HEK293 (cell line): ENCODE results near the gene SPECC1L.

Experiments used
- YY1 ChIP-seq: fragments of 450-650 bp; formaldehyde crosslinking; IDR thresholded peaks from 2 replicates; pipeline ENCODE4 v1.5.1; 2018; ENCODE audit warnings: missing biosample characterization, missing genetic modification characterization
- ZBTB1 ChIP-seq: fragments of 450-650 bp; formaldehyde crosslinking; IDR thresholded peaks from 2 replicates; pipeline ENCODE4 v1.5.1; 2016; ENCODE audit warnings: missing biosample characterization, missing genetic modification characterization
- ZBTB8A ChIP-seq: fragments of 450-650 bp; formaldehyde crosslinking; IDR thresholded peaks from 2 replicates; pipeline ENCODE4 v1.5.1; 2016; ENCODE audit warnings: missing biosample characterization, missing genetic modification characterization
- ZNF274 ChIP-seq, 2 experiments: fragments of 200-500 bp in 1 of 2; fragments of 450-650 bp in 1 of 2; sonication (Bioruptor generic) in 1 of 2; formaldehyde crosslinking in 1 of 2; IDR thresholded peaks; 2 replicates each; pipeline versions ENCODE4 v1.5.1 to v1.6.1; 2014 to 2016; ENCODE audit warnings: borderline replicate concordance in 1 of 2, inconsistent platforms in 1 of 2, low read length in 1 of 2, missing biosample characterization in 1 of 2, missing genetic modification characterization in 1 of 2
- ZNF302 ChIP-seq: fragments of 450-650 bp; formaldehyde crosslinking; IDR thresholded peaks from 2 replicates; pipeline ENCODE4 v1.5.1; 2016; ENCODE audit warnings: missing biosample characterization, missing genetic modification characterization, low read depth
- ZNF501 ChIP-seq: fragments of 450-650 bp; formaldehyde crosslinking; IDR thresholded peaks from 2 replicates; pipeline ENCODE4 v1.5.1; 2016; ENCODE audit warnings: missing biosample characterization, missing genetic modification characterization
- ZNF558 ChIP-seq: fragments of 450-650 bp; formaldehyde crosslinking; IDR thresholded peaks from 2 replicates; pipeline ENCODE4 v1.5.1; 2016; ENCODE audit warnings: missing biosample characterization, missing genetic modification characterization
- TF ChIP-seq, protein P1 (sequence below): fragments of 450-650 bp; formaldehyde crosslinking; IDR thresholded peaks from 2 replicates; pipeline ENCODE4 v1.5.1; 2016; ENCODE audit warnings: missing biosample characterization, missing genetic modification characterization
- TF ChIP-seq, protein P2 (sequence below): fragments of 450-650 bp; formaldehyde crosslinking; optimal IDR thresholded peaks from 2 replicates; pipeline ENCODE3; 2016; ENCODE audit warnings: missing biosample characterization, mild to moderate bottlenecking, missing genetic modification characterization

- no peak for TF ChIP-seq ZBTB1 (tag by site-specific recombination)
- TF ChIP-seq ZNF558 (tag by site-specific recombination): no peak
- TF ChIP-seq, protein P1, sequence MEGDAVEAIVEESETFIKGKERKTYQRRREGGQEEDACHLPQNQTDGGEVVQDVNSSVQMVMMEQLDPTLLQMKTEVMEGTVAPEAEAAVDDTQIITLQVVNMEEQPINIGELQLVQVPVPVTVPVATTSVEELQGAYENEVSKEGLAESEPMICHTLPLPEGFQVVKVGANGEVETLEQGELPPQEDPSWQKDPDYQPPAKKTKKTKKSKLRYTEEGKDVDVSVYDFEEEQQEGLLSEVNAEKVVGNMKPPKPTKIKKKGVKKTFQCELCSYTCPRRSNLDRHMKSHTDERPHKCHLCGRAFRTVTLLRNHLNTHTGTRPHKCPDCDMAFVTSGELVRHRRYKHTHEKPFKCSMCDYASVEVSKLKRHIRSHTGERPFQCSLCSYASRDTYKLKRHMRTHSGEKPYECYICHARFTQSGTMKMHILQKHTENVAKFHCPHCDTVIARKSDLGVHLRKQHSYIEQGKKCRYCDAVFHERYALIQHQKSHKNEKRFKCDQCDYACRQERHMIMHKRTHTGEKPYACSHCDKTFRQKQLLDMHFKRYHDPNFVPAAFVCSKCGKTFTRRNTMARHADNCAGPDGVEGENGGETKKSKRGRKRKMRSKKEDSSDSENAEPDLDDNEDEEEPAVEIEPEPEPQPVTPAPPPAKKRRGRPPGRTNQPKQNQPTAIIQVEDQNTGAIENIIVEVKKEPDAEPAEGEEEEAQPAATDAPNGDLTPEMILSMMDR: no peak
- TF ChIP-seq, protein P2, sequence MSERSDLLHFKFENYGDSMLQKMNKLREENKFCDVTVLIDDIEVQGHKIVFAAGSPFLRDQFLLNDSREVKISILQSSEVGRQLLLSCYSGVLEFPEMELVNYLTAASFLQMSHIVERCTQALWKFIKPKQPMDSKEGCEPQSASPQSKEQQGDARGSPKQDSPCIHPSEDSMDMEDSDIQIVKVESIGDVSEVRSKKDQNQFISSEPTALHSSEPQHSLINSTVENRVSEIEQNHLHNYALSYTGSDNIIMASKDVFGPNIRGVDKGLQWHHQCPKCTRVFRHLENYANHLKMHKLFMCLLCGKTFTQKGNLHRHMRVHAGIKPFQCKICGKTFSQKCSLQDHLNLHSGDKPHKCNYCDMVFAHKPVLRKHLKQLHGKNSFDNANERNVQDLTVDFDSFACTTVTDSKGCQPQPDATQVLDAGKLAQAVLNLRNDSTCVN (tag by site-specific recombination): no peak
- no peak for TF ChIP-seq YY1 (tag by site-specific recombination)
- TF ChIP-seq ZNF302 (tag by site-specific recombination): no peak
- no peak for TF ChIP-seq ZNF274 (IDR thresholded peaks at IDR 0.05; ENCODE audit: low read length)
- TF ChIP-seq ZNF274 (tag by site-specific recombination; IDR thresholded peaks at IDR 0.05; ENCODE audit: borderline replicate concordance): no peak
- TF ChIP-seq ZNF501 (tag by site-specific recombination): no peak
- no peak for TF ChIP-seq ZBTB8A (tag by site-specific recombination)
Measured at GRCh38 chr22:24424901-24425775, 154.5 kb downstream of the SPECC1L start.
